HG02970 (cell line): ENCODE results near the gene DEDD.

Source experiments
- ATAC-seq: cut with Tn5 transposase; IDR thresholded peaks from one replicate; pipeline ENCODE4 v1.9.1; 2021; ENCODE audit warnings: mild to moderate bottlenecking, moderate library complexity, moderate number of reproducible peaks; ENCODE audit not compliant: unreplicated experiment, low FRiP score

DEDD gene

DNA sequence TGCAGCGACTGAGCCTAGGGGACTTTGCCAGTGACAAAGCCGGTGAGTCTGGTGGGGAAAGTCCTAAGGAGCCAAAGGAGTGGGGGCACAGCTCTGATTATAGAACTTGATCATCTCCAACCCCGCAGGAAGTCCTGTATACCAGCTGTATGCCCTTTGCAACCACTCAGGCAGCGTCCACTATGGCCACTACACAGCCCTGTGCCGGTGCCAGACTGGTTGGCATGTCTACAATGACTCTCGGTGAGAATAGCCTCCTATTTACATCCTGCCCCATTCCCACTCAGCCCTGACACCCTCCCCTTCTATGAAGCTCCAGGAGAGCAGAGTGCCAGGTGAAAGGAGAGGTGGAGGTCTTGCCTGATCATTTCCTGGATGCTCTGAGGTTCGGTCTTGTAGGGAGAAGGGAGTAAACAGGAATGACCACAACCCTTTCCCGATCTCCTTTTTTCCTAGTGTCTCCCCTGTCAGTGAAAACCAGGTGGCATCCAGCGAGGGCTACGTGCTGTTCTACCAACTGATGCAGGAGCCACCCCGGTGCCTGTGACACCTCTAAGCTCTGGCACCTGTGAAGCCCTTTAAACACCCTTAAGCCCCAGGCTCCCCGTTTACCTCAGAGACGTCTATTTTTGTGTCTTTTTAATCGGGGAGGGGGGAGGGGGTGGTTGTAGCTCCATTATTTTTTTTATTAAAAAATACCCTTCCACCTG is 32.6 kb upstream of the DEDD start:
- ATAC-seq, result no peak

- no peak for ATAC-seq
Observed at GRCh38 chr1:161163793-161164192, 31.3 kb upstream of the DEDD start.

GRCh38 chr1:161162806-161163205 is 30.3 kb upstream of the DEDD start:
- no peak for ATAC-seq

DNA sequence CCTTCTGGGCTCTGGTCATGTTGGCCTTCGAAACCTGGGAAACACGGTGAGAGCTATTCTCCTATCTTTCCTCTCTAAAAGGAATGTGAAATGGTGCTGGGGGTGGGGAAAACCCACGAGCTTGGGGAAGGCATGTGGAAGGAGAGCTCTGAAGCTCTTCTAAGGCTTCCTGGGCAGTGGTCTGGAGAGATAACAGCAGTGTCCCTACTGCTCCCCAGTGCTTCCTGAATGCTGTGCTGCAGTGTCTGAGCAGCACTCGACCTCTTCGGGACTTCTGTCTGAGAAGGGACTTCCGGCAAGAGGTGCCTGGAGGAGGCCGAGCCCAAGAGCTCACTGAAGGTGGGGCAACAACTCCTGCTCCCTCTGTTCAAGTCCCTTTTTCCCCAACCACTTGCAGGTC is 29.6 kb upstream of the DEDD start:
- ATAC-seq, result no peak

GRCh38 chr1:161161652-161162051 is 29.2 kb upstream of the DEDD start:
- ATAC-seq, result no peak

- no peak for ATAC-seq
Observed at GRCh38 chr1:161160671-161161145, 28.2 kb upstream of the DEDD start.

DNA sequence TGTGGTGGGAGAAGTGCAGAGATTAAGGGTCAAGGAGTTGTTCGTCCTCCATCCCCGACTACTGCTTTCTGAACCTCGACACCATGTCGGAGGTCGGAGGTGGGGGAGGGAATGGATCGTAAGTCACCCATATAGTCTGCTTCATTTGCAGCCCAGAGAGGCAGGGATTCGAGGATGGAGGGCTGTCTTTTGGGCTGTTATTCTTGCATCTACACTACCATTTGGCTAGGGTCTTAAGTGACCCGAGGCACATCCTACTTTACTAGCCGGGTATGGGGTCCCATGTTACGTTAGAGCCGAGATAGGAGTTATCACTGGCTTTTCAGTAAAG is 27.4 kb upstream of the DEDD start:
- ATAC-seq, result no peak

DNA sequence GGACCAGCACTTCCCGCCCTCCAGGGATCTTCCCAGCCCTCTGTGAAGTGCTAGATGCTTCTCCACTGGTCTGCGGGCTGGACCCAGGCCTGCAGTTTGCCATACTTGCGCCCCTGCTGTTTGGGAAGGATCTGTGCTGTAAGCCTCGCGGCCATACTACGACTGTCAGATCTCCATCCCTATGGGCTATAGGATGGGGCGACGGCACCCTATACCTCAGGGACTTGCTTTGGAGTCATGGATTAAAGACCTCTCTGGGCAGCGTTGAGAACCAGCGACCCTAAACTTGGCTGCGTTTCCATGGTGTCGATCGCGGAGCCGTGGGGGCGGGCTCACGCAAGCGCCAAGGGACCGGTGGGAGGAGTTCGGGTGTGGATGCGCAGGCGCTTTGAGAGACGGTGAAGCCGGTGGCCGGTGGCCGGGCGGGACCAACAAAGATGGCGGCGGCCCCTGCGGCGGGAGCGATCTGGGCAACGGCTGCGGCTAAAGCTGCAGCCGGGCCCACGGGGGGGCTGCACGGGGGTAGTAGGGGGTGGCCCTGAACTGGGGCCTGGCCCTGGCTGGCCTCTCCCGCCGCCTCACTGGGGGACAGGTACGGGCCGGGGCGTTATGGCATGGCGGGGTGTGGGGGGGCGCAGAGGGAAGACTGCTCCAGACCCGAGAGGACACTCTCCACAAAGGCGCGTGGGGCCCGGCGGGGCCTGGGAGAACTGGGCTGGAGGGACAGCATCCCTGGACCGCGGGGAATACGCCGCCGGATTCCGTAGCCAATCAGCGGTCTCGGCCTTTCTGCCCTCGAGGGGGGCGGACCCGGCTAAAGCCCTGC is 26.8 kb upstream of the DEDD start, which contains the start of gene USP21:
USP21 (plus strand) TSS at position 414 of the 826 bp plus-strand sequence. CDS start 1,141 bp downstream, outside the sequence.
- ATAC-seq, result peak; percentile 79

DNA sequence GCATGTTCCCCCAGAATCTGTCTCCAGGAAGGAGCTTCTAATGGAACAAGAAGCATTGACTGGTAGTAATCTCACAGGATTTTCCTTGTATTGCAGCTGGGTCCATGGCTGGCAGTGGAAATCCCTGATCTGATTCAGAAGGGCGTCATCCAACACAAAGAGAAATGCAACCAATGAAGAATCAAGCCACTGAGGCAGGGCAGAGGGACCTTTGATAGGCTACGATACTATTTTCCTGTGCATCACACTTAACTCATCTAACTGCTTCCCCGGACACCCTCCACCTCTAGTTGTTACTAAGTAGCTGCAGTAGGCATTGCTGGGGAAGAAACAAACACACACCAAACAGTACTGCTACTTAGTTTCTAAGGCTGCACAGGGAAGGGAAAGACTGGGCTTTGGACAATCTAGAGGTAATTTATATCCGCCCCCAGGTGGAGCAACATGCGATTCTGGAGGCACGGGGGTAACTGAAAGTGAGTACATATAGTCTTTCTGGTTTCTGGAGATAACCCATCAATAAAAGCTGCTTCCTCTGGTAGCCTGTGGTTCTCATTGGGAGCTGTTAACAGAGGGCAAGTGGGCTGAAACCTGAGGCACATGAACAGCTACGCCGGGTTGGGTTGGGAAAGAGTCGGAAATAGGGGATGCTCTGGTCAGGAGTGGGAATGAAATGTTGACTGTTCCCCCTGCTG is 26.0 kb upstream of the DEDD start:
- no peak for ATAC-seq

DNA sequence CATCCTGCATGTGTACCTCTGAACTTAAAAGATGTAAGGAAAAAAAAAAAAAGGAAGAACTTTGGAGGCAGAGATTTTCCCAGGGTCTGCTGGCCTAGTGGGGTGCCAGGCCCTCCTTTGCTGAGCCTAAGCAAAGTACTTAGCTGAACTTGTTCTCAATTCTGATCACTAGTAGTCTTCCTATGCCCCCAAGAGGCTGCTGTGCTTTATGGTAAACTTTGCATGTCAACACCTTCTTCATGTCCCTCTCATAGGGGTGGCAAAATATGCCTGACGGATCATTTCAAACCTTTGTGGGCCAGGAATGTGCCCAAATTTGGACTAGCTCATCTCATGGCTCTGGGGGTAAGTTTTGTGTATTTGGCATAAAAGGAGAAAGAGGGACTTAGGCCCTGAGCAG is 25.4 kb upstream of the DEDD start:
- ATAC-seq, result no peak

GRCh38 chr1:161153682-161154337 is 21.3 kb upstream of the DEDD start, which contains the start of gene UFC1:
UFC1 (plus strand) TSS chr1:161153978; CDS start chr1:161153998, 20 bp downstream.
- ATAC-seq, result peak; percentile 62

GRCh38 chr1:161153176-161153575 is 20.7 kb upstream of the DEDD start:
- ATAC-seq, result no peak

GRCh38 chr1:161145832-161146231 is 13.4 kb upstream of the DEDD start:
- no peak for ATAC-seq

- no peak for ATAC-seq
Observed at GRCh38 chr1:161140755-161141400, 8.4 kb upstream of the DEDD start.

GRCh38 chr1:161139766-161140165 is 7.3 kb upstream of the DEDD start:
- ATAC-seq, result no peak

DNA sequence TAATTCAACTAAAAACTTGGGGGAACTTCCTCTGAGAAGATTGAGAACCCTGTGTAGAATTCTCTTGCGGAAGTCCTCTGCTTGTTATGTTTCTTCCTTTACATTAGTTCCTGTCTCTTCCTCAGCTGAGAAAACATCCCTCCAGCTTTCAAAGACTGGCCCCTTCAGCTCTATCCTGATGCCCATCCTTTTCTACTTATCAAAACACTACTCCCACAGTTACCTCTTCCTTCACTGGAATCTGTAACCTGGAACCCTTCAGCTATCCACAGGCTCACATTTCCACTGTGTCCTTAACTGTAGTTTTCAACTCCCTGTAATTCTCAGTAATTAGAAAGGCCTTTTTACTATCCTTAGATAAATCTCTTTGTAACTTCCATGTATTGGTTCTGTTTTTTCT is 6.0 kb upstream of the DEDD start:
- ATAC-seq, result no peak

DNA sequence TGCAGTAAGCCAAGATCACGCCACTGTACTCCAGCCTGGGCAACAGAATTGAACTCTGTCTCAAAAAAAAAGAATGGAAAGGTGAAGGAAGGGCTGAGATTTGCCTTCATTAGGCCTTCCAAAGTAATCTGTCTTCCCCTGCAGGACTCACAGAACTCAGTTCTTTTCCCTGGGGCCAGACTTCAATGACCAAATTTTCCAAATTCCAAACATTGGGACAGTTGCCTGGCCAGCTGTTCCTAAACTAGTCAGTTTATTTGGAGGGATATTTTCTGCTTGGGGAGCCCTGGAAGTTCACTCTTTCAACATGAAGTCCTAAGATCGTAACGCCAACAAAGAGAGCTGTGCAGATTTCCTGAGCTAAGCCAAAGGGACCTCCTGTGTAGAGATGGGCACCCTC is 5.4 kb upstream of the DEDD start:
- ATAC-seq, result no peak

DNA sequence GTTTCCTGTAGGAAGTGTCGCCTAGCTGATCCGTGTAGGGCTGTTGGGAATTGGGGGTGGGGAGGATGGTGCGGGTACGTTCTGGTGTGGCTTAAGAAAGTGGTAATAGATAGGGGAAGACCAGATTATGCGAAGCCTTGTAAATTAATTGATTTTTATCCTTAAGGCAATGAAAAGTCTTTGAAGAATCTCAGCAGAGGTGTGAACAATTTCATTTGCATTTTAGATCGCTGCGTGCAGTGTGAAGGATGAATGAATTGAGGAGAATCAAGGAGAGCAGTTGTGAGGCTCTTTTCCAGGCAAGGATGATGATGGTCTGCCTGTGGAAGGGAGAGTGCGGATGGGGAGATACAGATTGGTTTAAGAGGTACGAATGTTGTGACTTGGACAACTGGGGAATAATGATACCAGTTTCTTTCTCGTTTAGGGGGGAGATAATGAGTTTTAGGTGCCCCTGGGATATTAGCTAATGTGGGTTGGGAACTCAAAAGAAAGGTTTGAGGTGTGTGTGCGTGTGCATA is 813 bp upstream of the DEDD start:
- ATAC-seq, result no peak

DNA sequence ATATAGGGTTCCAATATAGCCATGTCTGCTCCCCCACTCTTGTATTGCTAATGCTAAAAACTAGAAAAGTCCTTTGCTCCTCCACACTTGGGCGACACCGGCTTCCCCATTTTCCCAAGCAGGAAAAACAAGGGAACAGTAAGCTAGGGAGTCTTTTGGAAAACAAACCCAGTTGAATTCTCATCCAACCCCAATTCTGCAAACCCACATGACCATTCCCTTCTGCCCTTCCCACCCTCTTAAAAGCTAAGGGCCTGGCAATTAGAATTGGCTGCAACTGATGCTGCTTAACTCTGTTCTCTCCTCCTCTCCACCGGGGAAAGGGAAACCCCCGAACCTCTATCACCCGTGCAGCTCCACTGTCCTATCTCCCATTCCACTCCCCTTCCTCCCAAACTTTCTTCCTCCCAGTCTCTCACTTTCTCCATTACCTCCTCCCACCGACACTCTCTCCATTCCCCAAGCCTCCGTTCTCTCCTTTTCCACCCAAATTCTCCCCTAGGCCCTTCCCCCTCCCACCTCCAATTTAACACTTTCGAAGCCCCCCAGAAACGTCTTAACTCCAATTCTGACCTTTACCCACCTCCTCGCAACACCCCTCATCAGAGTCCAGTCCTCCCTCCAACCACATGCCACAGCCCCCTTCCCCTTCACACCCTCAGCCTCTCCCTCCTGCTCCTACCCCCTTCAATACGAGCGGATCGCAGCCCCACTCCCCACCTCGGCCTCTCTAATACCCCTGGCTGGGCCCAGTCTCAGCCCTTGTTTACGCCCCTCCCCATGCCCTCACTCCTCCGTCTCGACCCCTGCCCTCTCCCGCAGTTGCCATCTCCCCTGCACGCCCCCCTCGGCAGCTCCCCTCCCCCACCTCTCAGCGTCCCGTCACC is 701 bp downstream of the DEDD start:
- ATAC-seq, result no peak
